GM12864 (cell line): Measurements from ENCODE around the gene TPO.

Experiments
- DNase-seq: peaks from one replicate; pipeline ENCODE4 v3.0.0-alpha.2; 2011; ENCODE audit warnings: low read depth
- H3K4me3 ChIP-seq: 2 replicates; pipeline ENCODE4 v1.5.1; 2011; ENCODE audit warnings: mild to moderate bottlenecking, low read depth, low read length, control low read depth
- CTCF ChIP-seq: IDR thresholded peaks from 2 replicates; pipeline ENCODE4 v1.5.1; 2011; ENCODE audit warnings: low read depth, mild to moderate bottlenecking, moderate library complexity, low read length, control low read depth, inconsistent platforms; ENCODE audit errors: missing control alignments

Gene TPO

GRCh38 chr2:1586923-1587840 is 173.9 kb downstream of the TPO start:
- TF ChIP-seq CTCF: no peak
- no peak for DNase-seq
- H3K4me3 ChIP-seq: no peak overlapping the region

GRCh38 chr2:1588051-1588977 is 175.1 kb downstream of the TPO start:
- no peak for DNase-seq
- H3K4me3 ChIP-seq: no peak overlapping the region
- TF ChIP-seq CTCF: no peak

GRCh38 chr2:1588978-1589621 is 175.8 kb downstream of the TPO start:
- DNase-seq: no peak
- TF ChIP-seq CTCF: peak; percentile 32
- no peak overlapping the region for H3K4me3 ChIP-seq

- no peak for DNase-seq
- H3K4me3 ChIP-seq: no peak overlapping the region
- no peak for TF ChIP-seq CTCF
These were observed 177.6 kb downstream of the TPO start for GRCh38 chr2:1590596-1591460.

GRCh38 chr2:1591461-1591770 is 178.2 kb downstream of the TPO start:
- no peak overlapping the region for H3K4me3 ChIP-seq
- no peak for TF ChIP-seq CTCF
- no peak for DNase-seq
